ENCODE data around the gene EIPR1. TPM values are rescaled to one million over a fixed set of nuclear protein-coding genes. Genes with fewer than 3 reads are reported as not detected.

EIPR1 gene
- total and polyA plus RNA-seq, 10 of the 15 experiments (the other 5 are each of a cell fraction or from before 2014, with no cell fraction given), result 23.6 to 61.2 (median 42.2) TPM

DNA sequence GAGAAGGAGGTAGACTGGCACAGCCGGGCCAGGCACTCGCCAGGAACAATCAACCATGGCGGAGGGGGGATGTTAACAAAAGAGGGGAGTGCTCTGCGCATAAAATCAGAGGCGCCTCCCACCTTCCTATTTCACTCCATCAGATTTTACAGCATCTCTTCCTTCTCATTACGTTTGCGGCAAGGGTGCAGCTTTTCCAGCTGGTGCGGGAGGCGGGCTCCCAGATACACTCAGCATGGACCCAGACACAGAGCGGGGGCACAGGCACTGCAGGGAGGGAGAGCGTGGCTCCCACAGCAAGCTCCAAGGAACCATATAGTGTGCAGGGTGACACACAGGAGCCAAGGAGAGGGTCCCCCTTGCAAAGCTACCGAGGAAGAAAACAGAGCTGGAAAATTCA lies 176.3 kb downstream of the EIPR1 start:
- Histone ChIP-seq H3K36me3 (ENCODE audit: control insufficient read depth in 2 of 2, insufficient read depth in 2 of 2, low read length in 1 of 2) (peaks cover 0 to 2% of the 10 kb centered on the region in 2 experiments; a peak in 1 of 4 replicates), H3K4me3 (no peak overlapping the region), H3K4me2 (ENCODE audit: control insufficient read depth, insufficient read depth) (no peak overlapping the region), H3K79me2 (ENCODE audit: control insufficient read depth, insufficient read depth, low read length) (no peaks in the 10 kb centered on the region), H3K9me3 (replicated peaks; ENCODE audit: control insufficient read depth, insufficient read depth, low read length) (no peaks in the 10 kb centered on the region; the same call in 2 of the 3 replicates), H3K4me1 (ENCODE audit: control insufficient read depth, insufficient read depth, low read length) (no peaks in the 10 kb centered on the region), H3K27ac (ENCODE audit: control insufficient read depth, insufficient read depth) (no peak overlapping the region), H3K9ac (ENCODE audit: control insufficient read depth, insufficient read depth, low read length) (no peak overlapping the region), H3K27me3 (replicated peaks in 1 of 2; ENCODE audit: control insufficient read depth in 2 of 2, insufficient read depth in 2 of 2, low read length in 1 of 2) (no peaks in the 10 kb centered on the region), H2AFZ (ENCODE audit: control insufficient read depth, low read depth, low read length) (no peak overlapping the region), H4K20me1 (ENCODE audit: control insufficient read depth, insufficient read depth) (no peaks in the 10 kb centered on the region)
- ATAC-seq (no peak), DNase-seq (ENCODE audit: low read depth, low spot score) (no peak), FAIRE-seq (no peak)
- CTCF ChIA-PET, result no interaction called here
- intact Hi-C loops (cut with micrococcal nuclease; ENCODE audit: unreplicated experiment), result no loop called here
- RAD21 ChIA-PET (ENCODE audit: unreplicated experiment), result no interaction called here
- BruUV-seq (replicated peaks), result no TSS peak
- TF ChIP-seq ZZZ3 (IDR thresholded peaks at IDR 0.05; ENCODE audit: control insufficient read depth, insufficient read length, low read depth) (no peak), KLF5 (IDR thresholded peaks at IDR 0.05; ENCODE audit: partially characterized antibody) (no peak), ZBED1 (IDR thresholded peaks at IDR 0.05; ENCODE audit: borderline replicate concordance) (no peak), CEBPB (IDR thresholded peaks at IDR 0.05; ENCODE audit: borderline replicate concordance in 1 of 2, low read depth in 2 of 2, low read length in 2 of 2) (no peak), ZNF217 (IDR thresholded peaks at IDR 0.05) (no peak), FOS (IDR thresholded peaks at IDR 0.05; ENCODE audit: borderline replicate concordance, extremely low read depth, insufficient read length) (no peak), PAX5 (IDR thresholded peaks at IDR 0.05; ENCODE audit: borderline replicate concordance, low read depth, low read length) (no peak), BMI1 (IDR thresholded peaks at IDR 0.05; ENCODE audit: borderline replicate concordance) (no peak), CREB1 (IDR thresholded peaks at IDR 0.05; ENCODE audit: low read depth) (no peak), ZSCAN29 (IDR thresholded peaks at IDR 0.05) (no peak), RFX5 (IDR thresholded peaks at IDR 0.05; ENCODE audit: low read depth, low read length) (no peak), MEF2B (IDR thresholded peaks at IDR 0.05; ENCODE audit: partially characterized antibody, poor library complexity, severe bottlenecking) (no peak), KDM1A (IDR thresholded peaks at IDR 0.05; ENCODE audit: borderline replicate concordance) (no peak), NBN (IDR thresholded peaks at IDR 0.05) (no peak), POLR2A (IDR thresholded peaks at IDR 0.05; ENCODE audit: low read depth, low read length) (no peak), RAD21 (IDR thresholded peaks at IDR 0.05; ENCODE audit: insufficient read depth, low read depth, low read length) (no peak)
- TF ChIP-seq, protein P1, sequence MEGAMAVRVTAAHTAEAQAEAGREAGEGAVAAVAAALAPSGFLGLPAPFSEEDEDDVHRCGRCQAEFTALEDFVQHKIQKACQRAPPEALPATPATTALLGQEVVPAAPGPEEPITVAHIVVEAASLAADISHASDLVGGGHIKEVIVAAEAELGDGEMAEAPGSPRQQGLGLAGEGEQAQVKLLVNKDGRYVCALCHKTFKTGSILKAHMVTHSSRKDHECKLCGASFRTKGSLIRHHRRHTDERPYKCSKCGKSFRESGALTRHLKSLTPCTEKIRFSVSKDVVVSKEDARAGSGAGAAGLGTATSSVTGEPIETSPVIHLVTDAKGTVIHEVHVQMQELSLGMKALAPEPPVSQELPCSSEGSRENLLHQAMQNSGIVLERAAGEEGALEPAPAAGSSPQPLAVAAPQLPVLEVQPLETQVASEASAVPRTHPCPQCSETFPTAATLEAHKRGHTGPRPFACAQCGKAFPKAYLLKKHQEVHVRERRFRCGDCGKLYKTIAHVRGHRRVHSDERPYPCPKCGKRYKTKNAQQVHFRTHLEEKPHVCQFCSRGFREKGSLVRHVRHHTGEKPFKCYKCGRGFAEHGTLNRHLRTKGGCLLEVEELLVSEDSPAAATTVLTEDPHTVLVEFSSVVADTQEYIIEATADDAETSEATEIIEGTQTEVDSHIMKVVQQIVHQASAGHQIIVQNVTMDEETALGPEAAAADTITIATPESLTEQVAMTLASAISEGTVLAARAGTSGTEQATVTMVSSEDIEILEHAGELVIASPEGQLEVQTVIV (IDR thresholded peaks at IDR 0.05; ENCODE audit: borderline replicate concordance, partially characterized antibody), result no peak
- TF ChIP-seq, protein P2, sequence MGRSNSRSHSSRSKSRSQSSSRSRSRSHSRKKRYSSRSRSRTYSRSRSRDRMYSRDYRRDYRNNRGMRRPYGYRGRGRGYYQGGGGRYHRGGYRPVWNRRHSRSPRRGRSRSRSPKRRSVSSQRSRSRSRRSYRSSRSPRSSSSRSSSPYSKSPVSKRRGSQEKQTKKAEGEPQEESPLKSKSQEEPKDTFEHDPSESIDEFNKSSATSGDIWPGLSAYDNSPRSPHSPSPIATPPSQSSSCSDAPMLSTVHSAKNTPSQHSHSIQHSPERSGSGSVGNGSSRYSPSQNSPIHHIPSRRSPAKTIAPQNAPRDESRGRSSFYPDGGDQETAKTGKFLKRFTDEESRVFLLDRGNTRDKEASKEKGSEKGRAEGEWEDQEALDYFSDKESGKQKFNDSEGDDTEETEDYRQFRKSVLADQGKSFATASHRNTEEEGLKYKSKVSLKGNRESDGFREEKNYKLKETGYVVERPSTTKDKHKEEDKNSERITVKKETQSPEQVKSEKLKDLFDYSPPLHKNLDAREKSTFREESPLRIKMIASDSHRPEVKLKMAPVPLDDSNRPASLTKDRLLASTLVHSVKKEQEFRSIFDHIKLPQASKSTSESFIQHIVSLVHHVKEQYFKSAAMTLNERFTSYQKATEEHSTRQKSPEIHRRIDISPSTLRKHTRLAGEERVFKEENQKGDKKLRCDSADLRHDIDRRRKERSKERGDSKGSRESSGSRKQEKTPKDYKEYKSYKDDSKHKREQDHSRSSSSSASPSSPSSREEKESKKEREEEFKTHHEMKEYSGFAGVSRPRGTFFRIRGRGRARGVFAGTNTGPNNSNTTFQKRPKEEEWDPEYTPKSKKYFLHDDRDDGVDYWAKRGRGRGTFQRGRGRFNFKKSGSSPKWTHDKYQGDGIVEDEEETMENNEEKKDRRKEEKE (IDR thresholded peaks at IDR 0.05), result no peak
- TF ChIP-seq, protein P3, sequence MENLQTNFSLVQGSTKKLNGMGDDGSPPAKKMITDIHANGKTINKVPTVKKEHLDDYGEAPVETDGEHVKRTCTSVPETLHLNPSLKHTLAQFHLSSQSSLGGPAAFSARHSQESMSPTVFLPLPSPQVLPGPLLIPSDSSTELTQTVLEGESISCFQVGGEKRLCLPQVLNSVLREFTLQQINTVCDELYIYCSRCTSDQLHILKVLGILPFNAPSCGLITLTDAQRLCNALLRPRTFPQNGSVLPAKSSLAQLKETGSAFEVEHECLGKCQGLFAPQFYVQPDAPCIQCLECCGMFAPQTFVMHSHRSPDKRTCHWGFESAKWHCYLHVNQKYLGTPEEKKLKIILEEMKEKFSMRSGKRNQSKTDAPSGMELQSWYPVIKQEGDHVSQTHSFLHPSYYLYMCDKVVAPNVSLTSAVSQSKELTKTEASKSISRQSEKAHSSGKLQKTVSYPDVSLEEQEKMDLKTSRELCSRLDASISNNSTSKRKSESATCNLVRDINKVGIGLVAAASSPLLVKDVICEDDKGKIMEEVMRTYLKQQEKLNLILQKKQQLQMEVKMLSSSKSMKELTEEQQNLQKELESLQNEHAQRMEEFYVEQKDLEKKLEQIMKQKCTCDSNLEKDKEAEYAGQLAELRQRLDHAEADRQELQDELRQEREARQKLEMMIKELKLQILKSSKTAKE (IDR thresholded peaks at IDR 0.05; ENCODE audit: low read depth, poor library complexity, severe bottlenecking), result no peak
- SMC1A ChIA-PET (ENCODE audit: uncharacterized antibody, unreplicated experiment), result interaction anchor here (1.0 kb wide), 1 partner anchor 22 kb away, joined by 3 read pairs; no protein-coding TSS in a partner anchor
- WGBS (ENCODE audit: insufficient coverage, insufficient replicate concordance, low lambda C conversion rate, missing lambda C conversion rate), result 96% methylated on average over 12 of the region's 12 CpGs
- POLR2A ChIA-PET, result no interaction called here
- in situ Hi-C loops (cut with MboI), result no loop called here
